ENCODE results near the gene PRRT3. TPM values are rescaled to one million over a fixed set of nuclear protein-coding genes. Genes with fewer than 3 reads are reported as not detected.

The PRRT3 gene
- total RNA-seq, 1 experiment from 2014 or later: 19.5 TPM

DNA sequence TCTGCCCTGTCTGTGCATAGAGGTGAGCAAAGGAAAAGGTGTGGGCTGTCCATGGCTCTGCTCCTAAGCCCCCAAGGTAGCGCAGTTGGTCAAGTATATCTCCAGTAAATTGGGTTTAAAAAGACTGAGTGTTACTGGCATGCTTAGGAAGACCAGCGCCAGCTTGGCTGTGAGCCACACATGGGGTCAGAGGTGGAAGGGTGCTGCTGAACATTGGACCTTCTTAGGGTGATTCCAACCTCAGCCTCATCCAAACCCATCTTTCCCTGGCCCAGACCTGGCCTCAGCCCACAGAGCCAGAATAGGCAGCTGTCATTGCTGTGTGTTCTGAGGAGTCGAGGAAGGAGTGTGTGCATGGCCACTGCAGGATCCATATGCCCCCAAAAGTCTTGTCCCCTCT lies 43.9 kb downstream of the PRRT3 start:
- H3T11ph ChIP-seq (ENCODE audit: low read length): no peak overlapping the region
- no peaks in the 10 kb centered on the region for H3K23me2 ChIP-seq (ENCODE audit: insufficient read length, low read depth, low read length, poor library complexity, severe bottlenecking)
- H2BK15ac ChIP-seq (ENCODE audit: low read depth, low read length): no peak overlapping the region
- no peak overlapping the region for H3K27ac ChIP-seq (ENCODE audit: insufficient read length, low read depth, low read length)
- H3K4me1 Mint-ChIP-seq: peaks cover 2 to 3% of the 10 kb centered on the region in 2 experiments
- no peaks in the 10 kb centered on the region for H3K27me3 ChIP-seq (ENCODE audit: insufficient read depth, low read length)
- H2BK120ac ChIP-seq (ENCODE audit: low read depth, low read length, poor library complexity, severe bottlenecking): no peak overlapping the region
- H3K9me3 ChIP-seq (ENCODE audit: control insufficient read depth, low read depth, low read length): no peaks in the 10 kb centered on the region
- H3K79me1 ChIP-seq (ENCODE audit: insufficient read depth, low read depth, low read length, poor library complexity, severe bottlenecking): no peaks in the 10 kb centered on the region
- no peak overlapping the region for H4K91ac ChIP-seq (ENCODE audit: insufficient read length, low read depth, low read length)
- H3K27me3 Mint-ChIP-seq (ENCODE audit: low read depth): peaks cover 2% of the 10 kb centered on the region; the same call in 1 of the 2 replicates
- H4K5ac ChIP-seq (ENCODE audit: insufficient read length, low read depth, low read length): no peak overlapping the region
- H3K27ac Mint-ChIP-seq: no peak overlapping the region
- no peaks in the 10 kb centered on the region for H3K79me2 ChIP-seq (ENCODE audit: insufficient read depth, low read length)
- H3K4me2 ChIP-seq (ENCODE audit: insufficient read depth, insufficient read length, low read length): no peak overlapping the region
- no peak overlapping the region for H2BK20ac ChIP-seq (ENCODE audit: low read depth, low read length, poor library complexity, severe bottlenecking)
- no peaks in the 10 kb centered on the region; a peak in 2 of 5 replicates for H3K9me3 Mint-ChIP-seq
- WGBS (ENCODE audit: extremely low coverage, insufficient read length, low lambda C conversion rate): no CpG with 5 or more reads among the region's 3 CpGs
- no peak overlapping the region for H2AK5ac ChIP-seq (ENCODE audit: insufficient read length, low read length)
- H3K4me3 Mint-ChIP-seq: no peak overlapping the region
- TF ChIP-seq CTCF (conservative IDR thresholded peaks at IDR 0.05): no peak
- no peak overlapping the region for H3K14ac ChIP-seq (ENCODE audit: insufficient read depth, low read length)
- H2BK12ac ChIP-seq (ENCODE audit: insufficient read length, low read depth, low read length): no peak overlapping the region
- H3K23ac ChIP-seq (ENCODE audit: insufficient read length, low read depth, low read length): no peak overlapping the region
- H3K36me3 Mint-ChIP-seq (ENCODE audit: insufficient read depth in 1 of 3, low read depth in 3 of 3): peaks cover 0 to 5% (median 0%) of the 10 kb centered on the region in 3 experiments; a peak in 1 of 7 replicates
- no peaks in the 10 kb centered on the region for H3K4me1 ChIP-seq (ENCODE audit: insufficient read depth, low read length)
- H2BK5ac ChIP-seq (ENCODE audit: insufficient read length, low read length): no peak overlapping the region
- no peak for DNase-seq
- H2AFZ ChIP-seq (ENCODE audit: low read length): no peak overlapping the region
- no peak overlapping the region for H3K9ac ChIP-seq (ENCODE audit: extremely low read depth, insufficient read length, low read length)
- no peak overlapping the region for H4K8ac ChIP-seq (replicated peaks; ENCODE audit: insufficient read length, low read depth, low read length)
- H4K20me1 ChIP-seq (ENCODE audit: control insufficient read depth, insufficient read depth, insufficient read length): no peaks in the 10 kb centered on the region
- no peak overlapping the region for H3K56ac ChIP-seq (ENCODE audit: insufficient read length, low read depth, low read length)
- no peak overlapping the region for H3K4ac ChIP-seq (ENCODE audit: low read depth, low read length)
- H3K18ac ChIP-seq (ENCODE audit: insufficient read length, low read depth, low read length): no peak overlapping the region

Measured in H9 (cell line).